ENCODE data around the gene EGFLAM. TPM values are rescaled to one million over a fixed set of nuclear protein-coding genes. Genes with fewer than 3 reads are reported as not detected.

The EGFLAM gene
- total and polyA plus RNA-seq, 2 experiments from 2014 or later, result 0.24 to 1.9 TPM

DNA sequence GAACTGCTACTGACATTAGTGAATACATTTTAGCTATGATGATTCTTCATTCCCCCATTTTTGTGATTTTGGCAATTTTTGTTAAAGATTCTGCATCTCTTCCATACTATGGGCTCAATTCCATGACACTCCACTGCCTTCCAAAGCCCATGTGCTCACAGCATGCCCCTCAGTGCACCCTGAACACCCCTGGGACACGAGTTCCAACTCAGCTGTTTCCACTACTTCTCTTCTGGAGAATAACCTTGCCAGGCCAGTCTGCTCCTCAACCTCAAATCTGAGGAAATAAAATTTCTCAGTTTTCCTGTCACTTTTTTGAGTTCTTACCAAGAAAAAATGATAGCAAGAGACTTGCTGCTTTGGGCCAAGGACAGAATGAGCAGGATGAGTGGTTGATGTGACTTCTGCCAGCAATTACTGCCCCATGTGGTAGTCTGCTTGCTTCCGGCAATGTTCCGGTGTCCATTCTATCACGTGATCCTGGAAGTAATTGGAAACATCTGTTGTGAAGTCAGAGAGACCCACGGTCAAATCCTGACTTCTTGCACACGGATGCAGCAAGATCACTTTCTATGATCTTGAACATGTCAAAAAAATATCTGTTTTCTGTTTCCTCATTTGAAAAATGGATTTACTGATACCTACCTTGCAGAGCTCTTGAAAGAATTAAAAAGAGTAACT, 58.3 kb downstream of the EGFLAM start:
- Histone ChIP-seq H4K20me1 (replicated peaks; ENCODE audit: insufficient read depth) (no peaks in the 10 kb centered on the region), H3K27ac (ENCODE audit: low read depth) (no peak overlapping the region), H3K27me3 (ENCODE audit: insufficient read depth) (no peaks in the 10 kb centered on the region), H3K4me2 (no peak overlapping the region), H3F3A (replicated peaks; ENCODE audit: low read depth) (no peaks in the 10 kb centered on the region), H3K4me3 (no peak overlapping the region), H3K4me1 (ENCODE audit: insufficient read depth) (no peaks in the 10 kb centered on the region), H3K9me2 (ENCODE audit: insufficient read depth) (peaks cover 10% of the 10 kb centered on the region; the same call in 1 of the 2 replicates), H3K79me2 (replicated peaks; ENCODE audit: insufficient read depth) (no peaks in the 10 kb centered on the region), H2AFZ (no peak overlapping the region), H3K36me3 (ENCODE audit: insufficient read depth) (no peaks in the 10 kb centered on the region)
- Mint-ChIP-seq H3K27ac (no peak overlapping the region), H3K27me3 (ENCODE audit: insufficient read depth, low read depth, poor library complexity) (peaks cover 10% of the 10 kb centered on the region), H3K4me3 (no peak overlapping the region), H3K9me3 (peaks cover 8% of the 10 kb centered on the region), H3K36me3 (ENCODE audit: low read depth) (no peaks in the 10 kb centered on the region; the same call in 2 of the 3 replicates), H3K4me1 (no peaks in the 10 kb centered on the region)
- no peak for TF ChIP-seq EZH2 (IDR thresholded peaks at IDR 0.05; ENCODE audit: low read depth, unreplicated experiment)
- TF ChIP-seq EZH2phosphoT487 (IDR thresholded peaks at IDR 0.05; ENCODE audit: unreplicated experiment), result no peak
- ATAC-seq, result no peak
- DNase-seq (ENCODE audit: low spot score), result no peak

DNA sequence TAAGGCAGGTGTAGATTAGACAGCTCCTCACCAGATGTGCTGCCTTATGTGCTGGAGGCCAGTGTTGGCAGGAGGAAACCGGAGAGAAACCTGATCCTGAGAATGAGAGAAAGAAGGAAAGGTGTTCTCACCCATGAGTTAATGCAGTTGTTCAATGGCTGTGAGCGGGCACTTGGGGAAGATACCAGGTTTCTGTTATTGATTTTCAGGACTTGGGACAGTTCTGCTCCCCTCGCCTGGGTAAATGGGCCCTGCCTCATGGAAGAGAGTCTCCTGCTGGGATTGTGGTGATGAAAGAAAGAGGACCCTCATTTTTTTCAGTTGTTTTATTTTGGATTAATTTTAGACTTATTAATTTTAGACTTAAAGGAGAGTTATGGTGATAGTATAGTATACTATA, 59.5 kb downstream of the EGFLAM start:
- H3K9me3 Mint-ChIP-seq, result peaks cover 11% of the 10 kb centered on the region
- H3K9me2 ChIP-seq (ENCODE audit: insufficient read depth), result peaks cover 14% of the 10 kb centered on the region
- H2AFZ ChIP-seq, result no peak overlapping the region
- no peaks in the 10 kb centered on the region for H4K20me1 ChIP-seq (replicated peaks; ENCODE audit: insufficient read depth)
- no peaks in the 10 kb centered on the region for H3K36me3 ChIP-seq (ENCODE audit: insufficient read depth)
- no peaks in the 10 kb centered on the region for H3K27me3 ChIP-seq (ENCODE audit: insufficient read depth)
- no peaks in the 10 kb centered on the region for H3K4me1 Mint-ChIP-seq
- no peak overlapping the region for H3K27ac Mint-ChIP-seq
- no peaks in the 10 kb centered on the region; the same call in 2 of the 3 replicates for H3K36me3 Mint-ChIP-seq (ENCODE audit: low read depth)
- ATAC-seq (no peak), DNase-seq (ENCODE audit: low spot score) (no peak)
- H3K27ac ChIP-seq (ENCODE audit: low read depth), result no peak overlapping the region
- H3K4me3 Mint-ChIP-seq, result no peak overlapping the region
- no peaks in the 10 kb centered on the region for H3K4me1 ChIP-seq (ENCODE audit: insufficient read depth)
- TF ChIP-seq, protein P1, sequence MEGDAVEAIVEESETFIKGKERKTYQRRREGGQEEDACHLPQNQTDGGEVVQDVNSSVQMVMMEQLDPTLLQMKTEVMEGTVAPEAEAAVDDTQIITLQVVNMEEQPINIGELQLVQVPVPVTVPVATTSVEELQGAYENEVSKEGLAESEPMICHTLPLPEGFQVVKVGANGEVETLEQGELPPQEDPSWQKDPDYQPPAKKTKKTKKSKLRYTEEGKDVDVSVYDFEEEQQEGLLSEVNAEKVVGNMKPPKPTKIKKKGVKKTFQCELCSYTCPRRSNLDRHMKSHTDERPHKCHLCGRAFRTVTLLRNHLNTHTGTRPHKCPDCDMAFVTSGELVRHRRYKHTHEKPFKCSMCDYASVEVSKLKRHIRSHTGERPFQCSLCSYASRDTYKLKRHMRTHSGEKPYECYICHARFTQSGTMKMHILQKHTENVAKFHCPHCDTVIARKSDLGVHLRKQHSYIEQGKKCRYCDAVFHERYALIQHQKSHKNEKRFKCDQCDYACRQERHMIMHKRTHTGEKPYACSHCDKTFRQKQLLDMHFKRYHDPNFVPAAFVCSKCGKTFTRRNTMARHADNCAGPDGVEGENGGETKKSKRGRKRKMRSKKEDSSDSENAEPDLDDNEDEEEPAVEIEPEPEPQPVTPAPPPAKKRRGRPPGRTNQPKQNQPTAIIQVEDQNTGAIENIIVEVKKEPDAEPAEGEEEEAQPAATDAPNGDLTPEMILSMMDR (conservative IDR thresholded peaks at IDR 0.05; ENCODE audit: low read depth in 2 of 2), result no peak
- TF ChIP-seq, protein P2, sequence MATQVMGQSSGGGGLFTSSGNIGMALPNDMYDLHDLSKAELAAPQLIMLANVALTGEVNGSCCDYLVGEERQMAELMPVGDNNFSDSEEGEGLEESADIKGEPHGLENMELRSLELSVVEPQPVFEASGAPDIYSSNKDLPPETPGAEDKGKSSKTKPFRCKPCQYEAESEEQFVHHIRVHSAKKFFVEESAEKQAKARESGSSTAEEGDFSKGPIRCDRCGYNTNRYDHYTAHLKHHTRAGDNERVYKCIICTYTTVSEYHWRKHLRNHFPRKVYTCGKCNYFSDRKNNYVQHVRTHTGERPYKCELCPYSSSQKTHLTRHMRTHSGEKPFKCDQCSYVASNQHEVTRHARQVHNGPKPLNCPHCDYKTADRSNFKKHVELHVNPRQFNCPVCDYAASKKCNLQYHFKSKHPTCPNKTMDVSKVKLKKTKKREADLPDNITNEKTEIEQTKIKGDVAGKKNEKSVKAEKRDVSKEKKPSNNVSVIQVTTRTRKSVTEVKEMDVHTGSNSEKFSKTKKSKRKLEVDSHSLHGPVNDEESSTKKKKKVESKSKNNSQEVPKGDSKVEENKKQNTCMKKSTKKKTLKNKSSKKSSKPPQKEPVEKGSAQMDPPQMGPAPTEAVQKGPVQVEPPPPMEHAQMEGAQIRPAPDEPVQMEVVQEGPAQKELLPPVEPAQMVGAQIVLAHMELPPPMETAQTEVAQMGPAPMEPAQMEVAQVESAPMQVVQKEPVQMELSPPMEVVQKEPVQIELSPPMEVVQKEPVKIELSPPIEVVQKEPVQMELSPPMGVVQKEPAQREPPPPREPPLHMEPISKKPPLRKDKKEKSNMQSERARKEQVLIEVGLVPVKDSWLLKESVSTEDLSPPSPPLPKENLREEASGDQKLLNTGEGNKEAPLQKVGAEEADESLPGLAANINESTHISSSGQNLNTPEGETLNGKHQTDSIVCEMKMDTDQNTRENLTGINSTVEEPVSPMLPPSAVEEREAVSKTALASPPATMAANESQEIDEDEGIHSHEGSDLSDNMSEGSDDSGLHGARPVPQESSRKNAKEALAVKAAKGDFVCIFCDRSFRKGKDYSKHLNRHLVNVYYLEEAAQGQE (IDR thresholded peaks at IDR 0.05; ENCODE audit: unreplicated experiment), result peak; percentile 43
- no peaks in the 10 kb centered on the region for H3F3A ChIP-seq (replicated peaks; ENCODE audit: low read depth)
- H3K4me2 ChIP-seq, result no peak overlapping the region
- H3K4me3 ChIP-seq, result no peak overlapping the region
- no peaks in the 10 kb centered on the region for H3K79me2 ChIP-seq (replicated peaks; ENCODE audit: insufficient read depth)
- peaks cover 10% of the 10 kb centered on the region for H3K27me3 Mint-ChIP-seq (ENCODE audit: insufficient read depth, low read depth, poor library complexity)

Data from GM23338 (cell line).